Iris pigment epithelial cell (primary cell): ENCODE measurements around the gene RTP3.
"Not testable (repeated sequence)": the region's sequence is repeated elsewhere in the genome, so short reads cannot be mapped to it uniquely, and the experiment has no call there.

ENCODE experiments used
- DNase-seq: peaks from one replicate; pipeline ENCODE4 v3.0.0-alpha.2; 2011; ENCODE audit warnings: low read depth

Gene RTP3

DNA sequence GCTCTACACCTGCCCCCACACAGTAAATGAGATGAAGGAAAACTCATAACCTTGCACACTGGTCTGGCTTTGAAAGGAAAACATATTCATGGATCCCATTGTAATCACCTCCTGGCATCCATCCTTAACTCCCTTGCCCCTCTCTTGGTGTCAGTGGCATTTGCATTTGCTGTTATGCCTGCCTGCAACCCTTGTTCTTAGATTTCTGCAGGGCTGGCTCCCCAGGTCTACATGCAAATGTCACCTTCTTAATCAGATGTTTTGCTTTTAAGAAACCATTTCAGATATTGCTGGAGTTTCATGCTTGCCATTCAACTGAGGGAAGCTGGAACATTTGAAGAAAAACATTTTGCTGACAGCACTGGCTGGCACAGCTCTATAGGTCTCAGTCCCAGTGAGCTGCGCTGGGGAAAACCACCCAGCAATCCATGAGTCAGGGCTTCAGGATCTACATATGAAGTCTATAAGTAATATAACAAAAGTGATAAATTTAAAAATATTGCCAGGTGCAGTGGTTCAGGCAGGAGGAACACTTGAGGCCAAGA lies 49.2 kb downstream of the RTP3 start:
- DNase-seq: no peak

GRCh38 chr3:46548611-46549010 lies 50.8 kb downstream of the RTP3 start:
- DNase-seq: not testable (repeated sequence)

- no peak for DNase-seq
These were observed 51.7 kb downstream of the RTP3 start for GRCh38 chr3:46549408-46549904.

DNA sequence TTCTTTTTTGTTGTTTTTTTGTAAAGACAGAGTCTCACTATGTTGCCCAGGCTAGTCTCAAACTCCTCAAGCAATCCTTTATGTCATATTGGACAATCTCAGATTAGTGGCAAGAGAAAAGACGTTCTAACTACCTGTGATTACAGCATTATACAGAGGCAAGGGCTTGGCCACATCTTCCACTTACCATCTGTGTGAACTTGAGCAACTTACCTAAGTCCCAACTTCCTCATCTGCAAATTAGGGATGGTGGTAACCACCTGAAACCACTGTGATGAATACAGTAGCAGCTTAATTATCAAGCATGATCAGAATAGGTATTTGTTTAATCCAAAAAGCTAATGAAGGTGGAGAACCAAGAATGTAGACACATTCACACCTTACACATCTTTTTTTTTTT lies 52.2 kb downstream of the RTP3 start:
- no peak for DNase-seq
